Epithelial cell of proximal tubule (primary cell): ENCODE data around the gene ZNF44. TPM values are rescaled to one million over a fixed set of nuclear protein-coding genes. Genes with fewer than 3 reads are reported as not detected.

Experiments used
- DNase-seq: peaks from one replicate; pipeline ENCODE4 v3.0.0-alpha.2; 2011; ENCODE audit warnings: low read depth
- H3K4me3 ChIP-seq: 2 replicates; pipeline ENCODE4 v1.5.1; 2011; ENCODE audit warnings: low read depth, mild to moderate bottlenecking, low read length
- total RNA-seq: library from RNA; depleted of rRNA; stranded (reverse); fragments of >200 nt; gene quantifications from 2 replicates; pipeline ENCODE4 v1.2.3, GENCODE V29; 2015
- TF ChIP-seq, protein P1 (sequence below): conservative IDR thresholded peaks from 2 replicates; pipeline ENCODE4 v1.5.1; 2012; ENCODE audit warnings: low read depth, mild to moderate bottlenecking, low read length

The ZNF44 gene
- 2.4 and 8.2 TPM in 2 replicates for total RNA-seq

DNA sequence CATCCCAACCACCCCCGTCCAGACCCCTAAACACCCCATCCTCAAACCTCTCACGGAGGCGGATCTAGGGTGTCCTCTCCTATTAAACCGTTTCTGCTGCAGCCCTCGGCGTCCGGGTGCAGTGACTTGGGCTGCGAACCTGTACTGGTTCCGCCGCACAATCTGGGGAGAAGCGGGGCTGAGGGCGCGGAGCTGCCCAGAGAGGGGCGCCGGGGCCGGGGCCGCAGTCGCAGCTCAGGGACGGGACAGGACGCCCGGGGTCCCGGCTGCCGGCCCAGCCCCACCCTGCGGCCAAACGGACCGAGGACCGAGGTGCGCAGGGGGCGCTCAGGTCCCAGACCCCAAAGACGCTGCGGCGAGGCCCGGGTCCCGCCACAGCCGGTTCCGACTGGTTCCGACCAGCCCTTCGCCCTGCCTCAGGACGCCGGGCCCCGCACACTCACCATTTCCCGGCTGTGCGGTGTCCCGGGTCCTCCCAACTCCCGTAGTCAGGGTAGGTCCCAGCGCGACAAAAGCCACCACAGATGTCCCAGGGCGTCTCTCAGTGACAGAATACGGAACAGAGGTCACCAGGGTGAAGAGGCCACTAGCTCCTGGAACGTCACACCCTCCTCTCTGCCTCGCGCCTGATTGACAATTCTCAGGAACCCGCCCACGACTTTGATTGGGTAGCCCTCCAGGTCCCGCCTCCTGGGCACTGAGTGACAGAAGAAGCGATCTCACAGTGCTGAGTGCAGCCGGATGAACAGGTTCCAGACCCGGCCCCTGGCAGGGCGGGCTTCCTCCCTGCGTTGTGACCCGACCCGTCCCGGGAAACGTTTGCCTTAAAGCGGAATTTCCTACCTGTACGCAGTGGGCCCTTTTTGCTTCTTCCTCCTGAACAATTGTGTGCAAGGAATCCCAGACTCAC is at the start of gene ZNF44:
ZNF44 (minus strand) TSS at position 635 of the 910 bp plus-strand sequence; CDS start at position 446, 189 bp downstream.
- H3K4me3 ChIP-seq, result peak within 1 kb of the TSS; percentile 88
- TF ChIP-seq, protein P1, sequence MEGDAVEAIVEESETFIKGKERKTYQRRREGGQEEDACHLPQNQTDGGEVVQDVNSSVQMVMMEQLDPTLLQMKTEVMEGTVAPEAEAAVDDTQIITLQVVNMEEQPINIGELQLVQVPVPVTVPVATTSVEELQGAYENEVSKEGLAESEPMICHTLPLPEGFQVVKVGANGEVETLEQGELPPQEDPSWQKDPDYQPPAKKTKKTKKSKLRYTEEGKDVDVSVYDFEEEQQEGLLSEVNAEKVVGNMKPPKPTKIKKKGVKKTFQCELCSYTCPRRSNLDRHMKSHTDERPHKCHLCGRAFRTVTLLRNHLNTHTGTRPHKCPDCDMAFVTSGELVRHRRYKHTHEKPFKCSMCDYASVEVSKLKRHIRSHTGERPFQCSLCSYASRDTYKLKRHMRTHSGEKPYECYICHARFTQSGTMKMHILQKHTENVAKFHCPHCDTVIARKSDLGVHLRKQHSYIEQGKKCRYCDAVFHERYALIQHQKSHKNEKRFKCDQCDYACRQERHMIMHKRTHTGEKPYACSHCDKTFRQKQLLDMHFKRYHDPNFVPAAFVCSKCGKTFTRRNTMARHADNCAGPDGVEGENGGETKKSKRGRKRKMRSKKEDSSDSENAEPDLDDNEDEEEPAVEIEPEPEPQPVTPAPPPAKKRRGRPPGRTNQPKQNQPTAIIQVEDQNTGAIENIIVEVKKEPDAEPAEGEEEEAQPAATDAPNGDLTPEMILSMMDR, result no peak

DNA sequence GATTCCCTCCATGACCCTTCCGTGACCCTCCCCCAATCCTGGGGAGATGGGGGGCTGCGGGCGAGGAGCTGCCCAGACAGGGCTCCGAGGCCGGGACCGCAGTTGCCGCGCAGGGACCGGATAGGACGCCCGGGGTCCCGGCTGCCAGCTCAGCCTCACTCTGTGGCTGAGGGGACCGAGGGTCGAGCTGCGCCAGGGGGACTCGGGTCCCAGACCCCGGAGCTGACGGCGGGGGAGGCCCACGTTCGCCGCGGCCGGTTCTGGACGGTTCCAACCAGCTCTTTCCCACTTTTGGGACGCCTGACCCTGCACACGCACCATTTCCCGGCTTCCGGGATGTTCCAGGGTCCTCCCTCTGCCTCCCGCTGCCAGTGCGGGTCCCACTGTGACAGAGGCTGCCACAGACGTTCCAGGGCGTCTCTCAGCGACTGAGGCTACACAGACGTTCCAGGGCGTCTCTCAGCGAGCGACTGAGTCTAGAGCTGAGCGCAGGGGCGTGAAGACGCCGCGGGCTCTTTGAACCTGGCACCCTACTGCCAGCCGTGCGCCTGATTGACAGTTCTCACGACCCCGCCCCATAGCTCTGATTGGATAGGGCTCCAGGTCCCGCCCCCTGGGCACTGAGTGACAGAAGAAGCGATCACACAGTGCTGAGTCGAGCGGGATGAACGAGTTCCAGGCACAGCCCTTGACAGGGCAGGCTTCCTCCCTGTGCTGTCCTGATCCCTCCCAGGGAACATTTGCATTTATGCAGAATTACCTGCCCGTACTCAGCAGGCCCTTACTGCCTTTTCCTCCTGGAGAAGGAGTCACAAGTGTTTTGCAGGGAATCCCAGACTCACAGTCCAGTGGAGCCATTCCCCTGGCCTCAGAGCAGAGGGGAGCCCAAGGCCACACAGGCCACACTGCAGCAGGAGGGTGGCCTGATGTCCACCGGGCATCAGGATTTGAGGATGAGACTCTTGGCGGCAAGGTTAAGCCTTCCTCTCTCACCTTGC is 38.8 kb upstream of the ZNF44 start, which contains the start of gene ZNF563:
ZNF563 (minus strand) TSS at position 472 of the 998 bp plus-strand sequence; CDS start at position 321, 151 bp downstream.
- peak within 1 kb of the TSS; percentile 93 for H3K4me3 ChIP-seq
- TF ChIP-seq, protein P1, result no peak
- peak; percentile 64 for DNase-seq

More for the DNA sequence above, at the start of gene ZNF44:
- peak; percentile 74 for DNase-seq

DNA sequence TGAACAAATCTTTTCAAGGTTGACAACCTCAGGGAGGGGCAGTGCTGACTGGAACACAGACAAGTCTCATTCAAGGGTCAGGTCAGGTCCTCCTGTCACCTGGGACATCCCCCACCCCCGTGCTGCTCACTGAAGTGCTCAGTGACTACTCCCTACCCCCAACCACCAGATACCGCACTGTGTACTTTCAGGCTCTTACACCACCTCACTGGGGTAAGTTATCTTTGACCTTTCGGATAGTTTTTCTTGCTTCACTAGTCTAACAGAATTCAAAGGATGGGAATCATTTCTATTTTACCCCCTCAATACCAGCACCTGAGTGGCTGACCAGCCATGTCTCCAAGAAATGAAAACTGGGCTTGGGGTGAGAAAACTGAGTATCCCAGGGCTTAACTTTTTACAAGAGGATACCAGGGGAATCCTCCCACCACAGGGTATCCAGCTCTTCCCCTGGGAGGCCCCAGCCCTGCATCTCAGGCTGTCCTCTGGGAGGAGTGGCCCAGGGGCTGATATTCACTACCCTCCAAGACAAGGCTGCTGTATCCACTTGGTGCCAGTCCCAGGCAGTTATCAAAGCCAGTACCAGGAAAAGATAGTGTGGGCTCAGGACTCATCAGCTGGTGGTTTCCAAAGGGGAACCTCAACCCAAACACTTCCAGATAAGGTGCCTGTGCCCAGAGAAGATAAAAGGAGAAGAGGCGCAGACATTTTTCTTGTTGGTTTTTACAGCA is 36.7 kb upstream of the ZNF44 start:
- no peak overlapping the region for H3K4me3 ChIP-seq
- DNase-seq, result peak; percentile 65
- TF ChIP-seq, protein P1, result no peak

DNA sequence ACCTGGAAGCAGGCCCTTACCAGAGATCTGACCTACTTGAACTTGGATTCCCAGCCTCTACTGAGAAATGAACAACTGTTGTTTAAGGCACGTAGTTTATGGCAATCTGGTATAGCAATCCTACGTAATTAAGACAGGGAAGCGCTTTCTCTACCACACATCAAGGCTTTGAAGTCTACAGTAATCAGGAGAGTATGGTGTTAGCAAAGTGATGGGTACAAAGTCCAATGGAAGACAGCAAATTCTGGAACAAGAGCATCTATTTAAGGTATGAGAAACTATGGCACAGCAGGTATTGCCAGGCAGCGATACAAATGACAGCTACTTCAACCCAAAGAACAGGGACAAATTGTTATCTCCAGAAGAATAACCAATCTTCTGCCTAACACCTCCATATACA is 35.7 kb upstream of the ZNF44 start:
- TF ChIP-seq, protein P1, result no peak
- H3K4me3 ChIP-seq, result no peak overlapping the region
- no peak for DNase-seq

DNA sequence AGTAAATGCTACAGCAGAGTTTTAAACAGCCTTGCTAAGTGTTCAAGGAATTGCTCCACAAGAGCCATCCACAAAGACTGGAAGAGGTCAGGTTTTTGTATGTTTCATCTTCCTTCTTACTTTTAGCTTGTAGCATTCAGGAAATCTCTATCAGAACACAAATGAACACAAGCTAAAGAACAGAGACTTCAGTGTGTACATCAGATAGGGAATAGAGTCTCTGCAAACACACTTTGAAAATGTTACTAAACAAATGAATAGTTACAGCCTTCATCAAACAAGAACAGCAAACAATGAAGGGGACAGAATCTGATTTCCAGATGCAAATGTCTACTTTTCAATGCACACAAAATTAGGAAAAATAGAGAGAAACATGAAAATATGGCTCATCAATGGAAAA is 31.0 kb upstream of the ZNF44 start:
- no peak overlapping the region for H3K4me3 ChIP-seq
- DNase-seq, result no peak
- TF ChIP-seq, protein P1, result no peak

DNA sequence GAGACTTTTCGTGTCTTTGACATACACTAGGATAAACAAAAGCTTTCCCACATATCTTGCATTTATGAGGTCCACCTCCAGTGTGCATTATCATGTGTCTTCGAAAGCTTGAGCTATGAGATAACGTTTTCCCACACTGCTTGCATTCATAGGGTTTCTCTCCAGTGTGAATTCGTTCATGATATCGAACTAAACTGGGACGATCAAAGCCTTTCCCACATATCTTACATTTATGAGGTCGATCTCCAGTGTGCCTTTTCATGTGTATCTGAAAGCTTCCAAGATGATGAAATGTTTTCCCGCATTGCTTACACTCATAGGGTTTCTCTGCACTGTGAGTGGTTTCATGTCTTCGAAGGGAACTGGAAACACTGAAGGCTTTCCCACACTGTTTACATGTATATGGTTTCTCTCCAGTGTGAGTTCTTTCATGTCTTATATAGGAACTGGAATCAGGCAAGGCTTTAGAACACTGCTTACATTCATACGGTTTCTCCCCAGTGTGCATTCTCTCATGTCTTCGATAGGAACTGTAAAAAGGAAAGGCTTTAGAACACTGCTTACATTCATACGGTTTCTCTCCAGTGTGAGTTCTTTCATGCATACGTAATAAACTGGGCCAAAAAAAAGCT is 24.2 kb upstream of the ZNF44 start:
- TF ChIP-seq, protein P1, result no peak
- no peak overlapping the region for H3K4me3 ChIP-seq
- no peak for DNase-seq
